ENCODE results near the gene CLK3.

Gene CLK3

GRCh38 chr15:74664670-74665069, 49.0 kb downstream of the CLK3 start:
- no peaks in the 10 kb centered on the region for H3K4me1 ChIP-seq (ENCODE audit: low read length)
- H3K9ac ChIP-seq (ENCODE audit: low read length) = no peak overlapping the region
- no peak overlapping the region for H2AFZ ChIP-seq (ENCODE audit: low read length)
- H4K20me1 ChIP-seq (ENCODE audit: insufficient read depth, low read length) = 0 out of 2 replicates have a peak, but pooled peaks cover 4% of the 10 kb centered on the region
- no peak for DNase-seq
- no peaks in the 10 kb centered on the region for H3F3A ChIP-seq (ENCODE audit: insufficient read depth, low read length)
- peaks cover 10% of the 10 kb centered on the region; the same call in 1 of the 2 replicates for H3K79me2 ChIP-seq (ENCODE audit: low read length)
- H3K36me3 ChIP-seq (replicated peaks; ENCODE audit: insufficient read depth, low read length) = no peaks in the 10 kb centered on the region; the same call in none of the 2 replicates
- H3K9me2 ChIP-seq (replicated peaks; ENCODE audit: insufficient read depth, low read length) = no peaks in the 10 kb centered on the region
- no peak overlapping the region for H3K27ac ChIP-seq (ENCODE audit: low read length)
- no peak overlapping the region for H3K4me2 ChIP-seq (ENCODE audit: low read depth, low read length)
- H3K4me3 ChIP-seq (ENCODE audit: low read length) = no peak overlapping the region
- no peaks in the 10 kb centered on the region for H3K27me3 ChIP-seq (replicated peaks; ENCODE audit: insufficient read depth, low read length)
- no peaks in the 10 kb centered on the region for H3K9me3 ChIP-seq (replicated peaks; ENCODE audit: insufficient read depth, low read length)
- TF ChIP-seq EZH2phosphoT487 (IDR thresholded peaks at IDR 0.05; ENCODE audit: low read length) = no peak
- no peak for TF ChIP-seq EZH2 (optimal IDR thresholded peaks at IDR 0.05; ENCODE audit: low read depth, low read length)
- TF ChIP-seq, protein P1, sequence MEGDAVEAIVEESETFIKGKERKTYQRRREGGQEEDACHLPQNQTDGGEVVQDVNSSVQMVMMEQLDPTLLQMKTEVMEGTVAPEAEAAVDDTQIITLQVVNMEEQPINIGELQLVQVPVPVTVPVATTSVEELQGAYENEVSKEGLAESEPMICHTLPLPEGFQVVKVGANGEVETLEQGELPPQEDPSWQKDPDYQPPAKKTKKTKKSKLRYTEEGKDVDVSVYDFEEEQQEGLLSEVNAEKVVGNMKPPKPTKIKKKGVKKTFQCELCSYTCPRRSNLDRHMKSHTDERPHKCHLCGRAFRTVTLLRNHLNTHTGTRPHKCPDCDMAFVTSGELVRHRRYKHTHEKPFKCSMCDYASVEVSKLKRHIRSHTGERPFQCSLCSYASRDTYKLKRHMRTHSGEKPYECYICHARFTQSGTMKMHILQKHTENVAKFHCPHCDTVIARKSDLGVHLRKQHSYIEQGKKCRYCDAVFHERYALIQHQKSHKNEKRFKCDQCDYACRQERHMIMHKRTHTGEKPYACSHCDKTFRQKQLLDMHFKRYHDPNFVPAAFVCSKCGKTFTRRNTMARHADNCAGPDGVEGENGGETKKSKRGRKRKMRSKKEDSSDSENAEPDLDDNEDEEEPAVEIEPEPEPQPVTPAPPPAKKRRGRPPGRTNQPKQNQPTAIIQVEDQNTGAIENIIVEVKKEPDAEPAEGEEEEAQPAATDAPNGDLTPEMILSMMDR (IDR thresholded peaks at IDR 0.05; ENCODE audit: low read length) = no peak

- H4K20me1 ChIP-seq (ENCODE audit: insufficient read depth, low read length) = 0 out of 2 replicates have a peak, but pooled peaks cover 4% of the 10 kb centered on the region
- no peak for DNase-seq
- no peaks in the 10 kb centered on the region; the same call in none of the 2 replicates for H3K36me3 ChIP-seq (replicated peaks; ENCODE audit: insufficient read depth, low read length)
- H3F3A ChIP-seq (ENCODE audit: insufficient read depth, low read length) = no peaks in the 10 kb centered on the region
- H3K9me2 ChIP-seq (replicated peaks; ENCODE audit: insufficient read depth, low read length) = no peaks in the 10 kb centered on the region
- H3K27me3 ChIP-seq (replicated peaks; ENCODE audit: insufficient read depth, low read length) = no peaks in the 10 kb centered on the region
- H2AFZ ChIP-seq (ENCODE audit: low read length) = no peak overlapping the region
- no peak overlapping the region for H3K9ac ChIP-seq (ENCODE audit: low read length)
- H3K4me1 ChIP-seq (ENCODE audit: low read length) = no peaks in the 10 kb centered on the region
- no peak overlapping the region for H3K27ac ChIP-seq (ENCODE audit: low read length)
- peaks cover 3% of the 10 kb centered on the region; the same call in 1 of the 2 replicates for H3K79me2 ChIP-seq (ENCODE audit: low read length)
- H3K4me3 ChIP-seq (ENCODE audit: low read length) = no peak overlapping the region
- no peak for TF ChIP-seq EZH2 (optimal IDR thresholded peaks at IDR 0.05; ENCODE audit: low read depth, low read length)
- no peak for TF ChIP-seq EZH2phosphoT487 (IDR thresholded peaks at IDR 0.05; ENCODE audit: low read length)
- TF ChIP-seq, protein P1 (IDR thresholded peaks at IDR 0.05; ENCODE audit: low read length) = no peak
- no peak overlapping the region for H3K4me2 ChIP-seq (ENCODE audit: low read depth, low read length)
- no peaks in the 10 kb centered on the region for H3K9me3 ChIP-seq (replicated peaks; ENCODE audit: insufficient read depth, low read length)
Observed at GRCh38 chr15:74667975-74668374, 52.3 kb downstream of the CLK3 start.

- Histone ChIP-seq H3K9me2 (replicated peaks; ENCODE audit: insufficient read depth, low read length) (no peaks in the 10 kb centered on the region), H3K4me3 (ENCODE audit: low read length) (no peak overlapping the region), H4K20me1 (ENCODE audit: insufficient read depth, low read length) (0 out of 2 replicates have a peak, but pooled peaks cover 4% of the 10 kb centered on the region), H3K36me3 (replicated peaks; ENCODE audit: insufficient read depth, low read length) (no peaks in the 10 kb centered on the region; the same call in 1 of the 2 replicates), H3K9ac (ENCODE audit: low read length) (no peak overlapping the region), H3F3A (ENCODE audit: insufficient read depth, low read length) (no peaks in the 10 kb centered on the region), H3K79me2 (ENCODE audit: low read length) (no peaks in the 10 kb centered on the region), H3K4me2 (ENCODE audit: low read depth, low read length) (no peak overlapping the region), H3K9me3 (replicated peaks; ENCODE audit: insufficient read depth, low read length) (no peaks in the 10 kb centered on the region), H3K27ac (ENCODE audit: low read length) (no peak overlapping the region), H2AFZ (ENCODE audit: low read length) (no peak overlapping the region), H3K27me3 (replicated peaks; ENCODE audit: insufficient read depth, low read length) (no peaks in the 10 kb centered on the region), H3K4me1 (ENCODE audit: low read length) (no peaks in the 10 kb centered on the region)
- no peak for TF ChIP-seq EZH2phosphoT487 (IDR thresholded peaks at IDR 0.05; ENCODE audit: low read length)
- TF ChIP-seq, protein P1 (IDR thresholded peaks at IDR 0.05; ENCODE audit: low read length) = no peak
- no peak for DNase-seq
Observed at GRCh38 chr15:74669627-74670026, 54.0 kb downstream of the CLK3 start.
